CD14-positive monocyte (primary cell): ENCODE measurements around the gene CPNE9. TPM values are rescaled to one million over a fixed set of nuclear protein-coding genes. Genes with fewer than 3 reads are reported as not detected.

Source experiments
- DNase-seq, 3 donors: peaks; one replicate each; pipeline ENCODE4 v3.0.0-alpha.2; 2011 to 2022
- H2AFZ ChIP-seq: 2 replicates; pipeline ENCODE4 v1.6.0; 2012; ENCODE audit warnings: mild to moderate bottlenecking, low read depth, low read length, inconsistent platforms; ENCODE audit not compliant: insufficient read depth, poor library complexity, severe bottlenecking
- H3K27ac ChIP-seq, 2 donors: 1 replicate in 1 of 2; 2 replicates in 1 of 2; pipeline ENCODE4 v1.5.1; 2012 to 2013; ENCODE audit warnings: low read length in 2 of 2, control low read depth in 1 of 2, inconsistent platforms in 1 of 2, low read depth in 1 of 2, mild to moderate bottlenecking in 1 of 2
- H3K27me3 ChIP-seq, 2 donors: one replicate each; pipeline versions ENCODE4 v1.6.0 to v1.6.1; 2011 to 2013; ENCODE audit warnings: low read length in 2 of 2; ENCODE audit not compliant: control insufficient read depth in 2 of 2, insufficient read depth in 2 of 2
- H3K36me3 ChIP-seq, 2 donors: replicated peaks in 1 of 2; 1 replicate in 1 of 2; 2 replicates in 1 of 2; pipeline versions ENCODE4 v1.5.1 to v1.6.1; 2012 to 2013; ENCODE audit warnings: low read length in 2 of 2, control low read depth in 1 of 2, inconsistent platforms in 1 of 2, mild to moderate bottlenecking in 1 of 2; ENCODE audit not compliant: insufficient read depth in 2 of 2, control insufficient read depth in 1 of 2
- H3K4me1 ChIP-seq, 2 donors: 1 replicate in 1 of 2; 2 replicates in 1 of 2; pipeline versions ENCODE4 v1.5.1 to v1.6.1; 2012 to 2013; ENCODE audit warnings: low read length in 2 of 2, control low read depth in 1 of 2, inconsistent platforms in 1 of 2, mild to moderate bottlenecking in 1 of 2, moderate library complexity in 1 of 2; ENCODE audit not compliant: insufficient read depth in 2 of 2, control insufficient read depth in 1 of 2
- H3K4me2 ChIP-seq: replicated peaks from 2 replicates; pipeline ENCODE3; 2012; ENCODE audit warnings: low read length, moderate library complexity, mild to moderate bottlenecking; ENCODE audit not compliant: poor library complexity, severe bottlenecking; ENCODE audit errors: extremely low read depth
- H3K4me3 ChIP-seq, 3 experiments: fragments of 200-600 bp in 1 of 3; sonication (generic) in 1 of 3; replicated peaks in 1 of 3; 1 replicate in 2 of 3; 2 replicates in 1 of 3; pipeline ENCODE4 v1.5.1; 2011 to 2013; ENCODE audit warnings: low read length in 3 of 3, mild to moderate bottlenecking in 3 of 3, control low read depth in 2 of 3, low read depth in 2 of 3, inconsistent platforms in 1 of 3, moderate library complexity in 1 of 3
- H3K79me2 ChIP-seq: 2 replicates; pipeline ENCODE4 v1.6.0; 2012; ENCODE audit warnings: mild to moderate bottlenecking, control low read depth, inconsistent platforms, low read length, moderate library complexity; ENCODE audit not compliant: insufficient read depth
- H3K9ac ChIP-seq: 2 replicates; pipeline ENCODE4 v1.6.0; 2017; ENCODE audit warnings: low read length, mild to moderate bottlenecking; ENCODE audit not compliant: insufficient read depth, poor library complexity, severe bottlenecking
- H3K9me3 ChIP-seq, 2 donors: replicated peaks in 1 of 2; 1 replicate in 1 of 2; 2 replicates in 1 of 2; pipeline versions ENCODE4 v1.5.1 to v1.6.1; 2012 to 2013; ENCODE audit warnings: low read length in 2 of 2, control low read depth in 1 of 2; ENCODE audit not compliant: control insufficient read depth in 1 of 2, insufficient read depth in 1 of 2
- H4K20me1 ChIP-seq: 2 replicates; pipeline ENCODE4 v1.6.0; 2012; ENCODE audit warnings: mild to moderate bottlenecking, low read length, control low read depth, moderate library complexity; ENCODE audit not compliant: insufficient read depth
- H3K27ac Mint-ChIP-seq, 7 donors: one replicate each; pipeline ENCODE4 v1.8.0; 2020; ENCODE audit warnings: mild to moderate bottlenecking in 7 of 7, mixed read lengths in 7 of 7, moderate library complexity in 6 of 7, inconsistent platforms in 2 of 7
- H3K27me3 Mint-ChIP-seq, 3 donors: one replicate each; pipeline ENCODE4 v1.8.0; 2021 to 2022; ENCODE audit warnings: low read depth in 3 of 3, mild to moderate bottlenecking in 3 of 3, mixed read lengths in 3 of 3, moderate library complexity in 3 of 3, inconsistent platforms in 1 of 3
- H3K36me3 Mint-ChIP-seq, 2 donors: one replicate each; pipeline ENCODE4 v1.8.0; 2020; ENCODE audit warnings: mixed read lengths in 2 of 2, inconsistent platforms in 1 of 2, mild to moderate bottlenecking in 1 of 2
- H3K4me1 Mint-ChIP-seq: one replicate; pipeline ENCODE4 v1.8.0; 2020; ENCODE audit warnings: mild to moderate bottlenecking, mixed read lengths
- H3K4me3 Mint-ChIP-seq, 2 donors: one replicate each; pipeline ENCODE4 v1.8.0; 2020; ENCODE audit warnings: mild to moderate bottlenecking in 2 of 2, mixed read lengths in 2 of 2, moderate library complexity in 1 of 2
- H3K9me3 Mint-ChIP-seq, 7 donors: one replicate each; pipeline ENCODE4 v1.8.0; 2020 to 2022; ENCODE audit warnings: mixed read lengths in 7 of 7, mild to moderate bottlenecking in 6 of 7, moderate library complexity in 6 of 7, inconsistent platforms in 2 of 7
- WGBS: methylation state at CpG from one replicate; pipeline ENCODE4 v1.1.5; 2013; ENCODE audit warnings: missing lambda C conversion rate; ENCODE audit not compliant: insufficient coverage; 5-methylcytosine and 5-hydroxymethylcytosine counted together
- intact Hi-C, 2 donors: fragments of 100-400 bp; cut with micrococcal nuclease; formaldehyde crosslinking; loops; one replicate each; pipeline versions ENCODE4 v1.15.0 to v1.15.1; 2023
- polyA plus RNA-seq, 3 donors: library from polyadenylated mRNA; depleted of rRNA in 1 of 3; unstranded in 2 of 3; stranded (reverse) in 1 of 3; fragments of 300-500 nt in 2 of 3; fragments of >200 nt in 1 of 3; fragmentation: Illumina TruSeq in 2 of 3; gene quantifications; 1 replicate in 2 of 3; 2 replicates in 1 of 3; pipeline ENCODE4 v1.2.3, GENCODE V29; 2012 to 2021
- TF ChIP-seq, protein P1 (sequence below): fragments of 200-600 bp; IDR thresholded peaks from one replicate; pipeline ENCODE4 v1.8.0; 2022; ENCODE audit warnings: antibody characterized with exemption, mild to moderate bottlenecking

The CPNE9 gene
- polyA plus RNA-seq, 3 donors = 0.51 to 0.55 TPM; not detected in 1

DNA sequence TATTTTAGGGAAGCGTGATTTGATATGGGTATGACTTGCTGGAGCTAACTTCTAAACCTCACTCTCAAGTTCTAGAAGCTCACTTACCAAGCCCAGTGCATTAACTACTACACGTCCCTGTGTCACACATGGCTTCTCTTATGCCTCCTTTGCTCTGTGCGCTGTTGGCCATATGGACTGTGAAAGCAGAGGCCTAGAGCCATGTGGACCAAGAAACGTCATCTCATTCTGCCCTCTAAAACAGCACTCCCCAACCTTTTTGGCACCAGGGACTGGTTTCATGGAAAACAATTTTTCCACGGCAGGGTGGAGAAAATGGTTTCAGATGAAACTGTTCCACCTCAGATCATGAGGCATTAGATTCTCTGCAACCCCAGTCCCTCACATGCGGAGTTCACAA, 42.7 kb upstream of the CPNE9 start:
- WGBS = 97% methylated on average over 3 of the region's 6 CpGs
- H2AFZ ChIP-seq = no peak overlapping the region
- peaks cover 6% of the 10 kb centered on the region for H3K4me1 Mint-ChIP-seq
- intact Hi-C loops = loop anchor here in 1 of 2 donors (10.0 kb wide), 1 partner anchor 206 kb away; no protein-coding TSS in a partner anchor
- H3K27ac ChIP-seq = no peak overlapping the region
- peaks cover 100% of the 10 kb centered on the region for H4K20me1 ChIP-seq
- H3K4me3 ChIP-seq = no peak overlapping the region
- no peak overlapping the region for H3K4me3 Mint-ChIP-seq
- no peak overlapping the region for H3K9ac ChIP-seq
- no peaks in the 10 kb centered on the region for H3K9me3 ChIP-seq
- TF ChIP-seq, protein P1, sequence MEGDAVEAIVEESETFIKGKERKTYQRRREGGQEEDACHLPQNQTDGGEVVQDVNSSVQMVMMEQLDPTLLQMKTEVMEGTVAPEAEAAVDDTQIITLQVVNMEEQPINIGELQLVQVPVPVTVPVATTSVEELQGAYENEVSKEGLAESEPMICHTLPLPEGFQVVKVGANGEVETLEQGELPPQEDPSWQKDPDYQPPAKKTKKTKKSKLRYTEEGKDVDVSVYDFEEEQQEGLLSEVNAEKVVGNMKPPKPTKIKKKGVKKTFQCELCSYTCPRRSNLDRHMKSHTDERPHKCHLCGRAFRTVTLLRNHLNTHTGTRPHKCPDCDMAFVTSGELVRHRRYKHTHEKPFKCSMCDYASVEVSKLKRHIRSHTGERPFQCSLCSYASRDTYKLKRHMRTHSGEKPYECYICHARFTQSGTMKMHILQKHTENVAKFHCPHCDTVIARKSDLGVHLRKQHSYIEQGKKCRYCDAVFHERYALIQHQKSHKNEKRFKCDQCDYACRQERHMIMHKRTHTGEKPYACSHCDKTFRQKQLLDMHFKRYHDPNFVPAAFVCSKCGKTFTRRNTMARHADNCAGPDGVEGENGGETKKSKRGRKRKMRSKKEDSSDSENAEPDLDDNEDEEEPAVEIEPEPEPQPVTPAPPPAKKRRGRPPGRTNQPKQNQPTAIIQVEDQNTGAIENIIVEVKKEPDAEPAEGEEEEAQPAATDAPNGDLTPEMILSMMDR = no peak
- peaks cover 94 to 100% of the 10 kb centered on the region in 2 donors for H3K36me3 ChIP-seq
- H3K9me3 Mint-ChIP-seq = peaks cover 0 to 3% (median 0%) of the 10 kb centered on the region in 7 donors
- no peaks in the 10 kb centered on the region for H3K27me3 ChIP-seq
- H3K4me1 ChIP-seq = no peaks in the 10 kb centered on the region
- peaks cover 91% of the 10 kb centered on the region for H3K79me2 ChIP-seq
- H3K36me3 Mint-ChIP-seq = peaks cover 82 to 99% of the 10 kb centered on the region in 2 donors
- peak overlapping the region in 1 of 7 donors; percentile 74 for H3K27ac Mint-ChIP-seq
- no peak for DNase-seq
- H3K27me3 Mint-ChIP-seq = peaks cover 0 to 3% (median 0%) of the 10 kb centered on the region in 3 donors
- no peak overlapping the region for H3K4me2 ChIP-seq

DNA sequence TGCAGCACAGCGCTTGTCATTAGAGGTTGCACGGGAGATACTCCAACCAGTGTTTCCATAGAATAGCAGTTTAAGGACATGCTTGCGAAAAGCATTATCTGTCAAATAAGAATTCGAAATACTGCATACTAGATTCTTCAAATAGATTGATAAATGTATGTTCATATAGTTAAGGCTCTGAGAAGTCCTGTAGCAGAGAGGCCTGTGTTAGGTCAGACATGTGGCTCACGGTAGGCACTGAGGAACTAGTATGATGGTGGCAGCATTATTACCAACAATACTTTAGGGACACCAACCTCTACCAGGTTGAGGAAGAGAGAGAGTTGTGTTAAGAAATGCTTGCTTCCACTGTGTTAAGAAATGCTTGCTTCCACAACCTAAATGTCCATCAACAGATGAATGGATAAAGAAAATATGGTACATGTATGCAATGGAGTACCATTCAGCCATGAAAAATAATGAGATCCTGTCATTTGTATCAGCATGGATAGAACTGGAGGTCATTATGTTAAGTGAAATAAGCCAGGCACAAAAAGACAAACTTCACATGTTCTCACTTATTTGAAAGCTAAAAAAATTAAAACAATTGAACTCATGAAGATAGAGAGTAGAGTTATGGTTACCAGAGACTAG, 39.4 kb upstream of the CPNE9 start:
- Histone ChIP-seq H3K79me2 (peaks cover 76% of the 10 kb centered on the region), H3K4me3 (no peak overlapping the region), H2AFZ (no peak overlapping the region), H4K20me1 (peaks cover 100% of the 10 kb centered on the region), H3K4me2 (no peak overlapping the region), H3K9me3 (no peaks in the 10 kb centered on the region), H3K36me3 (peaks cover 92 to 100% of the 10 kb centered on the region in 2 donors), H3K4me1 (no peaks in the 10 kb centered on the region), H3K27me3 (no peaks in the 10 kb centered on the region), H3K27ac (no peak overlapping the region), H3K9ac (no peak overlapping the region)
- Mint-ChIP-seq H3K36me3 (peaks cover 83 to 97% of the 10 kb centered on the region in 2 donors), H3K4me3 (no peak overlapping the region), H3K4me1 (no peaks in the 10 kb centered on the region), H3K27ac (no peak overlapping the region), H3K27me3 (no peaks in the 10 kb centered on the region), H3K9me3 (peaks cover 0 to 3% (median 0%) of the 10 kb centered on the region in 7 donors)
- WGBS = 93% methylated on average over 3 of the region's 5 CpGs
- TF ChIP-seq, protein P1 = no peak
- DNase-seq = no peak
- intact Hi-C loops = loop anchor here in 1 of 2 donors (10.0 kb wide), 1 partner anchor 209 kb away; no protein-coding TSS in a partner anchor
